ENCODE measurements around the gene EPHB3.

EPHB3 gene

DNA sequence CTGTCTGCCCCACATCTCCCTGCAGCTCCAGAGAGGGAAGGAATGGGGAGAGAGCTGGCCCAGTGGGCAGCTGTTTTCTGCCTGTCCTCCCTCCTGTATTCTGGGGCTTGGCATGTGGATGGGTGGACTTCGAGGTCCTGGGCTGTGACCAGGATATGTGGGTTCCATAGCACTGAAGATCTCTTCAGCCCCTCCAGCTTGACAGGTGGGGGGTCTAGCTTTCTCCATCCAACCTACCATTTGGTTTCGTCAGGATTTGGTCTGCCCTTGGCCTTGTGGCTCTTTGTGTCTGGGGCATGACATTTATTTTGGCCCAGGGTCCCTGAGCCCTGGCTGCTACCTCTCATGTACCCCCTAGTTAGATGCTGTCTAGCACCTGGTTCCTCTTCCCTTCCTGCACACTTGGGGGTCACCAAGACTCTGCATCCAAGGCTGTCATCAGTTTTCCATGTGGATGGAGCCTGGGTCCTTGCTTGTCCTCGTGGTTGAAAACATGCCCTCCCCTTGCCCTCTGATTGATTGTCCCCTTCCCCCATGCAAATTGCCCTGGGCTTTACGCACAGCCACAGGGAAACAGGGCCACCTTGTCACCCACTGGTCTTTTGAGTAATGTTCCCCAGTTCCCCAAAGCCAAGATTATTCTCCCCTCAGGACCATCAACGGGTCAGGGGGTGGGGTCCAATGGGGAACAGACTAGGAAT lies 3.2 kb downstream of the EPHB3 start:
- no peak for DNase-seq

DNA sequence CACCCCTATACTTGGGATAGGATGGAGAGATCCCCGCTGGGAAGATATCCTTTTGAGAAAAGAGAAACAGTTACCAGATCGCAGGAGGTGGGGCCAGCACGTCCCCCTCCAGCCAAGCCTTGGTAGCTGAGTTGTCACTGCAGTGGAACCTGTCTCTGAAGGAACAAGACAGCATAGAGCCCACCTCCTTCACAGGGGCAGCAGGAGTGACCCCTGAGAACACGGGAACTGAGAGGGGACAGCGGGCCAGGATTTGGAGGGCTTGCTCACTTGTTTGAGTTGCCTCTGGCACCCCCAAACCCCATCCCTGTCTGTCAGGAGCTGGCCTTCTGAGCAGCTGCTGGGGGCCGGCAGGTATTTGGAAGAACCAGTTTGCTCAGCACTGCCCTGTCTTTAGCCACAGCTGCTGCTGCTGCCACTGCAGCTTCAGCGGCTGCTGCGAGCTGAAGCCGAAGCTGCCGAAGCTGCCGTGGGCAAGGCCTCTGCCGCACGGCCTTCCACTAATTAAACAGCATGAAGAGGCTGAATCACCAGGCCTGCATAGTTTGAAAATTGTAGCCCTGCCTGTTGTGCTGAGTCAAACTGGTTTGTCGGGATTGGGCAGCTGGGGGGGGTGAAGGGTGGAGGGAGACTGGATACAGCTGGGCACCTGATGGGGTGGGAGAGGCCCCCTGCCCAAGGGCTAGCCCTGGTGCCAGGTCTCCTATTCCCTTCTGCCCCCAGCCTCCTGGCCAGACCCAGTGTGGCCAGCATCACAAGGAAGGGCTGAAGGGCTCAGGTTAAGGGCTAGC lies 4.0 kb downstream of the EPHB3 start:
- DNase-seq = no peak

DNA sequence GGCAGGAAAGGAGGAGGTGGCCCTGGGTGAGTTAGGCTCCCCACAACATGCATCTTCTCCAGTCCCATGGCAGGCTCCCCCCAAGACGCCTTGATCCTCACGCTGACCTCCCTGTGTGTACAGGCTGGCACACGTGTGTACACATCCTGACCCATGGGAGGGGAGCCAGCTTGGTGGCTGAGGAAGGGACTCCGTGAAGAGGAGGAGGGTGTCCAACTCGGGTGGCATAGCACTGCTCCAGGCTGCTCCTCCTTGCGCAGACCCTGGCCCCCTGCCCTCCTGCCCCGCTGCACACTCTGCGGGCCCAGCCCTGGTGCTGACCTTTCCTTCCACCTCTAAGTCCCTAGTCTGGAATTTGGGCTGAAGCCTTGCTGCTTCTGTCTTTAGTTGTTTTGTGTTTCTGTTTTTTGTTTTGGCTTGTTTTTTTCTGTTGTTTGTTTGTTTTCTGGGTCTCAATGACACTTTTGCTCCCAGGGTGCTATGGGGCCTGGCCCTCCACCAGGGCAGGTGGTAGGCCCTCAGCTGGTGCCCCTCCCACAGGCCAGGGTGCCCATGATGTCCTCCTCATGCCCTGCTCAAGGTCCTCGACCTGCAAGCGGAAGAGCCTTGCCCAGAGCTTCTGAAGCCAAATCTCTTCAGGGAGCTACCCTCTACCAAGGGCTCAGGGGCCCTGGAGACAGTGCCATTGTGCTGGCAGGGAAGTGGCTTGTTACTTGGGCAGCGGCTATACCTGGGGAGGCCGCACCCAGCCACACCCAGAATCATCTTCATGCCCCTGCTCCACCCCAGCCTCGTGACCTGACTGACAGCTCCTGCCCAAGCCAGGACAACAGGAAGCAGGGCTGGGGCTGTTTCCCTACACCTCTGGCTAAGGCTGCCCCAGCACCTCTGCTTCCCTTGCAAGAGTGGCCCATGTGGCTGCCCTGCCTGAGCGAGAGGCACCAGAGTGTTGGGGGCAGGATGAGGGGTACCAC lies 5.1 kb downstream of the EPHB3 start:
- no peak for DNase-seq

DNA sequence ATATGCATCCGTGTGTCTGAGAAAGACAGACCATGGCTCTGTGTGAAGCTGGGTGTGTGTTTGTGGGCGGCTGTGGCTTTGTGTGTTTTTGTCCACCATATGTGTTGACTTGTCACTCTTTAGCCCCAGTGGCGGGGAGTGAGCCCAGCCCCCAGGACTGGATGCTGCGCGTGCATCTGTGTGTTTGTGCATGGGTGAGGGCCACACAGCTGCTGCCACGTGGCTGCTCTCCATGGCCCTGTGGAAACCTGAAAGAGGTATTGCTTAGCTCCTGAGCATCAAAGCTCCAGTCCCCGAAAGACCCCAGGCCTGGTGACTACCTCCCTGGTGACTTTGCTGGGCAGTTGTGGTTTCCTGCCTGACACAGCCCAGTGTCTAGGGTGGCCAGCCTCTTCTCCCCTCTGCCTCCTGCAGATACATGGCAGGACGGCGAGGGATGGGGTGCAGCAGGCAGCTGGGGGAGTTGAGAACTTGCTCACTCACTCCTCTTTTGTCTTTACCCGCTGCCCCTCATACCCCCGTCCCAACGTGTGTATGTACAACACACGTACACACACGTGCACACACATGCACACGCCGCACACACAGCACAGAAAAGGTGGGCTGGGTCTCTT lies 6.5 kb downstream of the EPHB3 start:
- no peak for DNase-seq

DNA sequence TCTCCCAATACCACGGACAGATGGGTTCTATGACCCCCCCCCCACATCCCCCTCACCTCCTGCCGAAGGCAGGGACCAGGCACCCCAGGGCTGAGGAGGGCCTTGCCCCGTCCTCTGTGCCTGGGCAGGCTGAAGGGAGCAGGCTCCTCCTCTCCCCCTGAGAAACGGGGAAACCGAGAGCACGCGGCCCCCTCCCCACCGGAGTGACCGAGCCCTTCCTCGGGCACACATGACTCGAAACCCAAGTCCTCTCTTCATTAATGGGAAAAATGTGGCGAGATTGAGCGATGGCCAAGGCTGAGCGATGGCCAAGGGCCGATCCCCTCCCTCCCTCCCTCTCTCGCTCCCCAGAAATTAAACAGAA lies 7.0 kb downstream of the EPHB3 start:
- DNase-seq = no peak

DNA sequence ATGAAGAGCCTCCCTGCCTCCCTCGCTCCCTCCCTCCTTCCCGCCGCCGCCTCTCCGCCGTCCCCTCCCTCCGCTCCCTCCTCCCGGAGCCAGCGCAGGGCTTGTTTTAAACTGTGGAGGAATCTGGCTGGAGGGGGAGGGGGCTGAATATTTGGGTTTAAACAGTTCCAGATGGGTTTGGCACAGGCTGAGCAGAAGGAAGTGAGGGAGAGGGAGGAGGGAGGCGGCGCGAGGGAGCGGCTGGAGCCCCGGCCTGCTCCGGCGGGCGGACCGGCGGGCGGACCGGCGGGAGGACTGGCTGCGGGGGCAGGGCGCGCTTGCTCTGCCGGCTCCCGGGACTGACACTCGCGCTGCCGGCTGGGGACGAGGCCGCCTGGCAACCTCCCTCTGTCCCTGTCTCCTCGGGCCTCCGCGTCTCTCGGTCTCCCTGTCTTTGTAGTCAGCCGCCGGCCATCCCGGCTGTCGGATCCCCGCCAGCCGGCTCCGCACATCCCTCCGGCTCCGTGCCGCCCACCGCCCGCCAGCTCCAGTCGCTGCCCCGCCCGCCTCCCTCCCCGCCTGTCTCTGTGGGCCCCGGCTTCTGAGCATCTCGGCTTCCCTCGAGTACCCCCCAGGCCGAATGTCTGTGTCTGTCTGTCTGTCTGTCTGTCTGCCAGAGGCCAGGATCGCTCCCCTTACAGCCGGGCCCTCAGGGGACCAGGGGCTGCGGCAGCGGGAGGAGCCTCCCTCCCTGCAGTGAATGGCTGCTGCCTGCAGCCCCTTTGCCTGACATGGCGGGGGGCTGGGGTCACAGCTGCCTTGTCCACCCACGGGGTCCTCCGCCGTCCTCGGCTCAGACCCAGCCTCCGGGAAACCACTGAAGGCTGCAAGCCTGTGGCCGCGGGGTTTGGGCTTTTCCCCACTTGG lies 7.6 kb downstream of the EPHB3 start:
- DNase-seq = peak; percentile 33

DNA sequence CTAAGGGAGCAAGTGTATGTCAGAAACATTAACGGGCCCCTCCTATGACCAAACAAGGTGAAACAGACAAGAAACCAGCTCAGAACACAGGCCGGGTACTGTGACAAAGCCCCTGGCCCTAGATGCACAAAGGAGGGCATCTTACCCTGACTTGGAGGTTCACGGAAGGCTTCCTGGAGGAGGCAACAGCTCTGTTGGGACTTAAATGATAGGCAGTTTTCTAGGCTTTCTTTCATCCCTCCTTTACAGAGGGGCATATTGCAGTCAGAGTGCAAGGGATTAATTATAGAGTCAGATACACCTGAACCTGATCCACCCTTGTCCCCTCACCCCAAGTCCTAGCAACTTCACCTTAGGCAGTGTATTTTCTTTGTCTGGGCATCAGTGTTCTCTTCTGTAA lies 8.4 kb downstream of the EPHB3 start:
- DNase-seq = no peak

DNA sequence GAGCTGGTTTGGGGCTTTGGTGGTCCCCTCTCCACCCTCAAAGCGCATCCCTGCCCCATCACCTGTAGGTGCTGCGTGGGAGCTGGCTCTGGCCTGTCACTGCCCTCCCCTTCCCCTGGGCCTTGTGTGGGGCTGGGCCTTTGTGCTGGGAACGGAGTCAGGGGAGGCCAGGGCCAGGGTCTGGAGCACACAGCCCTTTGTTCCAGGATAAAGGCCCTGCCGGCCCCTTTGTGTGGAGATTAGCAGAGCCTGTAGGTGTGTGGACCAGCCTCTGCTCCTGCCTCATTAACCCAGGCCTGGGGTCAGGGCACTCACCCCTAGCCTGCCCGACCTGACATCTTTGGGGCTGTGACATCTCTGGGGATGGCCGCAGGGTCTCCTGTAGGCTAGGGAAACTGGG lies 8.9 kb downstream of the EPHB3 start:
- no peak for DNase-seq

DNA sequence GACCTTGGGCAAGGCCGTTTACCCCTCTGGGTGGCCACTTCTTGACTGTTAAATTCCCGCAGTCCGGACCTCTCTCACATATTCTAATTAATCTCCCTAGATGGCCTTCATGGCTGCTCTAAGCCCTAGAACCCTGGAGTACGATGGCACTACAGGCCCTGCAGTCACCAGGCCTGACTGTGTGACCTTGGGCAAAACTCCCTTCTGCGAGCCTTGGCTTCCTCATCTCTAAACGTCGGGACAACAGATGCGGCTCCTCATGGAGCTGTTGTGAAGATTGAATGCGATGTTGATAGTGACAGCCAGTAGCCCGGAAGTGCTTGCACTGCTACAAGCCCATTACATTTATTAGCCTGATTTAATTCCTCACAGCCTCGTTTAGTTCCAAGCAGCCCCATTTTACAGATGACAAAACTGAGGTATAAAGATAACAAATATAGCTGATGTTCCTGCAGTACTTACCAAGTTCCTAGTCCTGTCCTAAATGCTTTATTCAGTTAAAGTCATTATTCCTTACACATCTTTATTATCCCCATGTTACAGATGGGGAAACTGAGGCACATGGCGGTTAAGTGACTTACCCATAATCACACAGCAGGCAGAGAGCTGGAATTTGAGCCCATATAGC lies 10.3 kb downstream of the EPHB3 start:
- no peak for DNase-seq

DNA sequence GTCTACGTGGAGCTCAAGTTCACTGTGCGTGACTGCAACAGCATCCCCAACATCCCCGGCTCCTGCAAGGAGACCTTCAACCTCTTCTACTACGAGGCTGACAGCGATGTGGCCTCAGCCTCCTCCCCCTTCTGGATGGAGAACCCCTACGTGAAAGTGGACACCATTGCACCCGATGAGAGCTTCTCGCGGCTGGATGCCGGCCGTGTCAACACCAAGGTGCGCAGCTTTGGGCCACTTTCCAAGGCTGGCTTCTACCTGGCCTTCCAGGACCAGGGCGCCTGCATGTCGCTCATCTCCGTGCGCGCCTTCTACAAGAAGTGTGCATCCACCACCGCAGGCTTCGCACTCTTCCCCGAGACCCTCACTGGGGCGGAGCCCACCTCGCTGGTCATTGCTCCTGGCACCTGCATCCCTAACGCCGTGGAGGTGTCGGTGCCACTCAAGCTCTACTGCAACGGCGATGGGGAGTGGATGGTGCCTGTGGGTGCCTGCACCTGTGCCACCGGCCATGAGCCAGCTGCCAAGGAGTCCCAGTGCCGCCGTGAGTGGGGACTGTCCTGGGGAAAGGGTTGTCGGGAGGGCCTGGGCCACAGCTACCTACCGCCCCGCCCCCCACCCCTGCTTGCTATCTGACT lies 11.2 kb downstream of the EPHB3 start:
- no peak for DNase-seq

DNA sequence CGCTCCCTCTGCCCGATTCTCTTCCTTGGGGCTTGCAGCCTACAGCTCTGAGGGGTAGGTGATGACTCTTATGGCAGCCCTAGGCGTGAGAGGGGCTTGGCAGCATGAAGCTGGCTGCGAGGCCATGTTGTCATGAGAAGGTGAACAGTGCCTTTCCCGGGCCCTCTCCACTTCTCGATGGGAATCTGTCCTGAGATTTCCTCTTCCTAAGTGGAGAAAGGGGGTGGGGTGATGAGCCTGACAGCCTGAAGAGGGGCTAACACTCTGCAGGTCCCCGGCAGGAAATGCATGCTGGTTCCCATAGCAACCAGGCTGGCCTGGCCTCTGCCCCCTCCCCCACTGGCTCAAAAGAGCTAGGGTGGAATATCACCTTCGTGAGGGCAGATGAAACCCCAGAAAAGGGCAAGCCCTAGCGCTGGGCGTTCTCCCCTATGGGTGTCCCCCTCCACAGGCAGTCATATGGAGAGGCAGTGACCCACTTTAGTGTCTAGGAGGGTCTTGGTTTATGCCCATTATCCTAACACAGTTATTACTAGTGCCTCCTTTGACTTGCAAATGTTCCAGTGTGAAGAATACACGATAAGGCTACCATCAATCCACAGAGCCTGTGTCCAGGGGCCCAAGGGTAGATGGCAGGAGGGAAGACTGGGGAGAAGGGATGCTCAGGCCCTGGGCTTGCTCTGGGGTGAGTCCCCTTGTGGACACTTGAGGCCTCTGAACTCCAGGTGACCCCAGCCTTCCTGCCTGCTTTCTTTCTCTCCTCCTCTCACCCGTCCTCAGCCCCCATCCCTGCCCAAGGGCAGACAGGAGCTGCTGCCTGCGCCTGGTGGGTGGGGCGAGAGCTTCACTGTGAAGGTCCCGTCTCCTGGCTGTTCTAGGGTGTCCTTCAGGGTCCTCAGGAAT lies 13.2 kb downstream of the EPHB3 start:
- DNase-seq = no peak

DNA sequence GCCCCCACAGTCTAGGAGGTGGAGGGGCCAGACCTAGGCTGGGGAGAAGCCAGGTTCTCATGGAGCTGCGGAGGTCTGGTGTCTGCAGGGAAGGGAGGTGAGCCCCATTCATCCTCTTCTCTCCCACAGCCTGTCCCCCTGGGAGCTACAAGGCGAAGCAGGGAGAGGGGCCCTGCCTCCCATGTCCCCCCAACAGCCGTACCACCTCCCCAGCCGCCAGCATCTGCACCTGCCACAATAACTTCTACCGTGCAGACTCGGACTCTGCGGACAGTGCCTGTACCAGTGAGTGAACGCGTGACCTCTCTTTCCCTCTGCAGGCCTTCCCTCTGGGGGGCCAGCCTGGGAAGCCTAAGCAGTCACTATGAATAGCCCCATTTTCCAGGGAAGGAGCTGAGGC lies 14.1 kb downstream of the EPHB3 start:
- no peak for DNase-seq

DNA sequence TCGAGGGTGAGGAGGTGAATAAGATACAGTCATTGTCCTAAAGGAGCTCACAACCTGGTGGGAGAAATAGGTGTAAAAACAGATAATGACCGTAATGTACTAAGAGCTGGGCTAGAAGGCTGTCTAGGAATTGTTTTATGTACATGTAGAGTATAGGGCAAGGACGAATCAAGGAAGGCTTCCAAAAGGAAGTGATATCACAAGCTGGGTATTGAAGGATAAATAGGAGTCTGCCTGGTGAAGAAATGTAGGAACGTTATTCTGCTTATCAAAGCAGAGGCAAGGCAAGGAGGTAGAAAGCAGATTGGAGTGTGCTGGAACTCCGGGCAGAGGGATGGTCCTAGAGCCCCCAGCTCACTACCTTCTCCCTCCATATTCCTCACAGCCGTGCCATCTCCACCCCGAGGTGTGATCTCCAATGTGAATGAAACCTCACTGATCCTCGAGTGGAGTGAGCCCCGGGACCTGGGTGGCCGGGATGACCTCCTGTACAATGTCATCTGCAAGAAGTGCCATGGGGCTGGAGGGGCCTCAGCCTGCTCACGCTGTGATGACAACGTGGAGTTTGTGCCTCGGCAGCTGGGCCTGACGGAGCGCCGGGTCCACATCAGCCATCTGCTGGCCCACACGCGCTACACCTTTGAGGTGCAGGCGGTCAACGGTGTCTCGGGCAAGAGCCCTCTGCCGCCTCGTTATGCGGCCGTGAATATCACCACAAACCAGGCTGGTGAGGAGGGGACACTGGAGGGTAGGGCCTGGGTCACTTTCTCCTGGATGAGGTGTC lies 15.1 kb downstream of the EPHB3 start:
- DNase-seq = no peak

DNA sequence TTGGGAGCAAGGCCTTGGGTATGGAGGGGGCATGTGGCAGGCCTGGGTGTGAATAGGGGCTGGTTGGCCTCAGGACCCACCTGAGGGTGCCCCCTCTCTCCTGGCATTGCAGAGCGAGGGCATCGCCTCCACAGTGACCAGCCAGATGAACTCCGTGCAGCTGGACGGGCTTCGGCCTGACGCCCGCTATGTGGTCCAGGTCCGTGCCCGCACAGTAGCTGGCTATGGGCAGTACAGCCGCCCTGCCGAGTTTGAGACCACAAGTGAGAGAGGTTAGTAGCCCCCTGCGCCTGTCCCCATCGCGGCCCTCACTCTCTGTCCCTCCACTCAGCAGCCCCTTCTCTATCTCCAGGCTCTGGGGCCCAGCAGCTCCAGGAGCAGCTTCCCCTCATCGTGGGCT lies 16.0 kb downstream of the EPHB3 start:
- no peak for DNase-seq

DNA sequence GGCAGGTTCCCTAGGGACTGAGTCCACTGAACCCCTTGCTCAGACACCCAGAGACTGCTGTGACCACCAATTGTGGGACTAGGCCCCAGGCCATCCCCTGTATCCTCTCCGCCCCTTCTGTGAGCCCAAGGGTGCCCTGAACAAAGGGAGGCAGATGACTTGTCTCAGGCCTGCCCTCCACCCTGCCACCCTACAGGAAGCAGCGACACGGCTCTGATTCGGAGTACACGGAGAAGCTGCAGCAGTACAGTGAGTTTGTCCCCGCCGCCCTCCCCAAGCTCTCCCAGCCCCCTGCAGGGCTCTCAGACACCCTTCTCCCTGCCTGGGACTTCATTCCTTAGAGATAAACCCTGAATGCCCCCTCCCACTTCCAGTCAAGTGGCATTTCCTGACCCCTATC lies 16.6 kb downstream of the EPHB3 start:
- DNase-seq = no peak

DNA sequence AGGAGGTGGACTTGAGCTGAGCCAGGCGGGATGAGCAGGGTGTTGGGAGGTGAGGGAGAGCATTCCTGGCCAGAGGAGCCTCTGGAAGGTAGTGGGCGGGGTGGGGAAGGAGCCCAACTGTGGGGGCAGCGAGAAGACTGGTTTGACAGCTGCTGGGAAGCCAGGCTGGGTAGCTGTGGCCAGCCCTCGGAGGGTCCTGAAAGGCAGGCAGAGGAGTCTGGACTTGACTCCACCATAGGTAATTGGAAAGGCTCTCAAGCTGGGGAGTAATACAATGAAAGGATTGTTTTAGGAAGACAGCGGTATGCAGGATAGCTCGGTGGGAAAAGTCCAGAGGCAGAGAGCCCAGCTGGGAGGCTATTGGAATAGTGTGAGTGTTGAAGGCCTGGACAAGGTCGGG lies 17.2 kb downstream of the EPHB3 start:
- DNase-seq = no peak

DNA sequence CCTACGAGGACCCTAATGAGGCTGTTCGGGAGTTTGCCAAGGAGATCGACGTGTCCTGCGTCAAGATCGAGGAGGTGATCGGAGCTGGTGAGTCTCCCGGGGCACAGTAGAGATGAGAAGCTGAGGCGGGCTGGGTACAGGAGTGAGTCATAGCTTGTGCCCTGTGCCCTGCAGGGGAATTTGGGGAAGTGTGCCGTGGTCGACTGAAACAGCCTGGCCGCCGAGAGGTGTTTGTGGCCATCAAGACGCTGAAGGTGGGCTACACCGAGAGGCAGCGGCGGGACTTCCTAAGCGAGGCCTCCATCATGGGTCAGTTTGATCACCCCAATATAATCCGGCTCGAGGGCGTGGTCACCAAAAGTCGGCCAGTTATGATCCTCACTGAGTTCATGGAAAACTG lies 17.9 kb downstream of the EPHB3 start:
- no peak for DNase-seq

DNA sequence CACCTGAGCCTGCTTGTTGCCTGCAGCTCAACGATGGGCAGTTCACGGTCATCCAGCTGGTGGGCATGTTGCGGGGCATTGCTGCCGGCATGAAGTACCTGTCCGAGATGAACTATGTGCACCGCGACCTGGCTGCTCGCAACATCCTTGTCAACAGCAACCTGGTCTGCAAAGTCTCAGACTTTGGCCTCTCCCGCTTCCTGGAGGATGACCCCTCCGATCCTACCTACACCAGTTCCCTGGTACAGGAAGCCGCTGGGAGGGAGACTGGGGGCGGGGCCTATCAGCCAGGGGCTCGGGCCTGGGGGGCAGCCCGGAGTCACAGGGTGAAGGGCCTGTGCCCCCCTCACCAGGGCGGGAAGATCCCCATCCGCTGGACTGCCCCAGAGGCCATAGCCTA lies 18.8 kb downstream of the EPHB3 start:
- no peak for DNase-seq

DNA sequence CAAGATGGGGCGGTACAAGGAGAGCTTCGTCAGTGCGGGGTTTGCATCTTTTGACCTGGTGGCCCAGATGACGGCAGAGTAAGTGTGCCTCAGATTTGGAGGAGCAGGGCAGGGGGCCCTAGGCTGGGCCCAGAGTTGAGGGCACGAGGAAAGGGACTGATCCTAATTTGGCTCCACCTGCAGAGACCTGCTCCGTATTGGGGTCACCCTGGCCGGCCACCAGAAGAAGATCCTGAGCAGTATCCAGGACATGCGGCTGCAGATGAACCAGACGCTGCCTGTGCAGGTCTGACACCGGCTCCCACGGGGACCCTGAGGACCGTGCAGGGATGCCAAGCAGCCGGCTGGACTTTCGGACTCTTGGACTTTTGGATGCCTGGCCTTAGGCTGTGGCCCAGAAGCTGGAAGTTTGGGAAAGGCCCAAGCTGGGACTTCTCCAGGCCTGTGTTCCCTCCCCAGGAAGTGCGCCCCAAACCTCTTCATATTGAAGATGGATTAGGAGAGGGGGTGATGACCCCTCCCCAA lies 19.8 kb downstream of the EPHB3 start:
- no peak for DNase-seq
